Upper lobe of right lung (tissue), 1 donor: Measurements from ENCODE around the gene SLC26A1. TPM values are rescaled to one million over a fixed set of nuclear protein-coding genes. Genes with fewer than 3 reads are reported as not detected.

Experiments
- ATAC-seq: fragments of 200-7000 bp; cut with Tn5 transposase; one replicate; pipeline ENCODE4 v1.9.1; 2020; ENCODE audit warnings: mild to moderate bottlenecking, moderate library complexity
- DNase-seq: peaks from one replicate; pipeline ENCODE4 v3.0.0-alpha.2; 2020
- H3K27ac ChIP-seq: fragments of 200-600 bp; one replicate; pipeline ENCODE4 v1.8.0; 2022
- H3K27me3 ChIP-seq: fragments of 200-600 bp; one replicate; pipeline ENCODE4 v1.8.0; 2022; ENCODE audit warnings: mild to moderate bottlenecking
- H3K36me3 ChIP-seq: fragments of 200-600 bp; one replicate; pipeline ENCODE4 v1.8.0; 2022
- H3K4me1 ChIP-seq: fragments of 200-600 bp; one replicate; pipeline ENCODE4 v1.8.0; 2022
- H3K4me3 ChIP-seq: fragments of 200-600 bp; one replicate; pipeline ENCODE4 v1.8.0; 2022; ENCODE audit warnings: mild to moderate bottlenecking
- H3K9me3 ChIP-seq: fragments of 200-600 bp; one replicate; pipeline ENCODE4 v1.8.0; 2022
- CTCF ChIP-seq: fragments of 200-600 bp; IDR thresholded peaks from one replicate; pipeline ENCODE4 v1.8.0; 2022; ENCODE audit warnings: antibody characterized with exemption
- intact Hi-C: fragments of 100-400 bp; cut with DNase I; formaldehyde crosslinking; loops from one replicate; pipeline ENCODE4 v1.11.0; 2022
- total RNA-seq: library from RNA; stranded (reverse); fragmentation: NEBNext Ultra II Directional; extraction: Animal tissue kit (Norgen Biotek cat#: 25700); gene quantifications from one replicate; pipeline ENCODE4 v1.2.1, GENCODE V29; 2021
- donor health status: DM: no; HTN: yes; CAD: no; lungs with severe emphysema.

SLC26A1 gene
- total RNA-seq, 1 donor from 2014 or later, result 0.20 TPM

GRCh38 chr4:951594-952468, 41.4 kb downstream of the SLC26A1 start:
- H3K9me3 ChIP-seq, result no peaks in the 10 kb centered on the region
- intact Hi-C loops, result no loop called here
- no peak overlapping the region for H3K4me3 ChIP-seq
- ATAC-seq, result no peak
- no peak overlapping the region for H3K27ac ChIP-seq
- no peaks in the 10 kb centered on the region for H3K4me1 ChIP-seq
- peaks cover 8% of the 10 kb centered on the region for H3K36me3 ChIP-seq
- H3K27me3 ChIP-seq, result no peaks in the 10 kb centered on the region
- peak; percentile 57 for DNase-seq
- no peak for TF ChIP-seq CTCF

- no peak overlapping the region for H3K4me3 ChIP-seq
- no peaks in the 10 kb centered on the region for H3K27me3 ChIP-seq
- intact Hi-C loops, result no loop called here
- H3K9me3 ChIP-seq, result no peaks in the 10 kb centered on the region
- ATAC-seq (no peak), DNase-seq (peak; percentile 46)
- H3K4me1 ChIP-seq, result no peaks in the 10 kb centered on the region
- no peak overlapping the region for H3K27ac ChIP-seq
- no peak for TF ChIP-seq CTCF
- peaks cover 8% of the 10 kb centered on the region for H3K36me3 ChIP-seq
These were observed 42.0 kb downstream of the SLC26A1 start for GRCh38 chr4:951186-951585.

- peak; percentile 53 for DNase-seq
- no peak for TF ChIP-seq CTCF
These were observed 42.8 kb downstream of the SLC26A1 start for GRCh38 chr4:950136-951020.

GRCh38 chr4:949656-950055, 43.5 kb downstream of the SLC26A1 start:
- no peaks in the 10 kb centered on the region for H3K4me1 ChIP-seq
- no peak overlapping the region for H3K27ac ChIP-seq
- intact Hi-C loops, result no loop called here
- H3K27me3 ChIP-seq, result no peaks in the 10 kb centered on the region
- ATAC-seq (no peak), DNase-seq (peak; percentile 38)
- H3K4me3 ChIP-seq, result no peak overlapping the region
- TF ChIP-seq CTCF, result no peak
- peaks cover 8% of the 10 kb centered on the region for H3K36me3 ChIP-seq
- no peaks in the 10 kb centered on the region for H3K9me3 ChIP-seq

More at GRCh38 chr4:950136-951020, 42.8 kb downstream of the SLC26A1 start:
- Histone ChIP-seq H3K27ac (no peak overlapping the region), H3K9me3 (no peaks in the 10 kb centered on the region), H3K36me3 (peaks cover 8% of the 10 kb centered on the region), H3K27me3 (no peaks in the 10 kb centered on the region), H3K4me3 (no peak overlapping the region), H3K4me1 (no peaks in the 10 kb centered on the region)
- ATAC-seq, result no peak
- intact Hi-C loops, result no loop called here

- H3K4me3 ChIP-seq, result no peak overlapping the region
- intact Hi-C loops, result no loop called here
- H3K27ac ChIP-seq, result no peak overlapping the region
- DNase-seq (no peak), ATAC-seq (no peak)
- H3K9me3 ChIP-seq, result no peaks in the 10 kb centered on the region
- no peaks in the 10 kb centered on the region for H3K4me1 ChIP-seq
- no peaks in the 10 kb centered on the region for H3K27me3 ChIP-seq
- TF ChIP-seq CTCF, result no peak
- peaks cover 8% of the 10 kb centered on the region for H3K36me3 ChIP-seq
These were observed 44.3 kb downstream of the SLC26A1 start for GRCh38 chr4:948936-949300.
